Stimulated activated CD8-positive, alpha-beta memory T cell treated with anti-CD3 and anti-CD28 coated beads, Interleukin-12 subunit alpha, Interleukin-12 subunit beta, amount 100 ng/mL, for 4 hours (primary cell): ENCODE results near the gene CRB2.
"Not testable (repeated sequence)": the region's sequence is repeated elsewhere in the genome, so short reads cannot be mapped to it uniquely, and the experiment has no call there.

Experiments
- DNase-seq: peaks from one replicate; pipeline ENCODE4 v3.0.0-alpha.2; 2020; ENCODE audit warnings: low read depth

Gene CRB2

GRCh38 chr9:123382653-123383511, 26.9 kb downstream of the CRB2 start:
- no peak for DNase-seq

GRCh38 chr9:123383512-123384170, 27.6 kb downstream of the CRB2 start:
- DNase-seq = no peak

GRCh38 chr9:123387686-123388085, 31.7 kb downstream of the CRB2 start:
- DNase-seq = no peak

GRCh38 chr9:123389070-123389469, 33.1 kb downstream of the CRB2 start:
- no peak for DNase-seq

GRCh38 chr9:123389698-123390097, 33.7 kb downstream of the CRB2 start:
- DNase-seq = no peak

- DNase-seq = no peak
Measured at GRCh38 chr9:123390337-123391135, 34.5 kb downstream of the CRB2 start.

GRCh38 chr9:123391233-123391632, 35.2 kb downstream of the CRB2 start:
- no peak for DNase-seq

- DNase-seq = no peak
Measured at GRCh38 chr9:123391946-123392345, 35.9 kb downstream of the CRB2 start.

GRCh38 chr9:123392802-123393201, 36.8 kb downstream of the CRB2 start:
- DNase-seq = no peak

- DNase-seq = no peak
Measured at GRCh38 chr9:123394291-123395235, 38.6 kb downstream of the CRB2 start.

- DNase-seq = no peak
Measured at GRCh38 chr9:123395276-123395688, 39.3 kb downstream of the CRB2 start.

GRCh38 chr9:123395689-123396511, 39.9 kb downstream of the CRB2 start:
- DNase-seq = no peak

GRCh38 chr9:123397975-123398374, 42.0 kb downstream of the CRB2 start:
- no peak for DNase-seq

- not testable (repeated sequence) for DNase-seq
Measured at GRCh38 chr9:123398938-123399337, 42.9 kb downstream of the CRB2 start.

GRCh38 chr9:123399803-123400378, 43.9 kb downstream of the CRB2 start:
- no peak for DNase-seq

GRCh38 chr9:123400926-123401503, 45.0 kb downstream of the CRB2 start:
- no peak for DNase-seq

- DNase-seq = no peak
Measured at GRCh38 chr9:123401879-123402513, 46.0 kb downstream of the CRB2 start.

- no peak for DNase-seq
Measured at GRCh38 chr9:123402981-123403509, 47.0 kb downstream of the CRB2 start.

- no peak for DNase-seq
Measured at GRCh38 chr9:123406016-123406415, 50.0 kb downstream of the CRB2 start.
